HG02840 (cell line): Measurements from ENCODE around the gene WFIKKN1.
A peak's percentile ranks its signal among the peaks of the same experiment; 100 is the strongest.

ENCODE experiments used
- ATAC-seq: cut with Tn5 transposase; IDR thresholded peaks from one replicate; pipeline ENCODE4 v1.9.1; 2021; ENCODE audit warnings: mild to moderate bottlenecking, moderate library complexity, moderate number of reproducible peaks; ENCODE audit not compliant: unreplicated experiment, low FRiP score

WFIKKN1 gene

DNA sequence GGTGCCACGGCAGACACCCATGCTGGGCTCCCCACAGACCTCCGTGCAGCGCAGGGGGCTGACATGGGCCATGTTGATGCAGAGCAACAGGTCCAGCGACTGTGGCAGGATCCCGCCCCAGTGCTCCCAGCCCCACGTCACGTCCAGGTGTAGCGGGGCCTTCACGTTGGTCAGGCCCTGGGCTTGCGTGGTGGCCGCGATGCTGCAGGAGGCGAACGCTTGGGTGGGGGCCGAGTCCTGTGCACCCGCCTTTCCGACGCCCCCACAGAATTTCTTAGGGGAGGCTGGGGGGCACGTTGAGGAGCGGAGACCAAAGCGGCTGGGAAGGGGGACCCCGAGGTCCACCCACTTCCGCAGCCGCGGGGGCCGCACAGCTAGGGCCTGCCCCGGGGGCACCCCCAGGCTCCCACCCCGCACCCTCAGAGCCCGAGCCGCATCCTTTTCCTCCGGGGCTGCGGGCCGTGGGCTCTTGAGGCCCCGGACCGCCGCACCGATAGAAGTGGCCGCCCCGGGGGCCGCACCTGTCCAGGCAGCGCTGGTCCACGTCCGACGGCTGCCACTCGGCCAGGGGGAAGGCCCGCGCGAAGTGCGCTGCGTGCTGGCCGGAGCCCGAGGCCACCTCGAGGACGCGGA is 4.9 kb downstream of the WFIKKN1 start:
- peak; percentile 6 for ATAC-seq

DNA sequence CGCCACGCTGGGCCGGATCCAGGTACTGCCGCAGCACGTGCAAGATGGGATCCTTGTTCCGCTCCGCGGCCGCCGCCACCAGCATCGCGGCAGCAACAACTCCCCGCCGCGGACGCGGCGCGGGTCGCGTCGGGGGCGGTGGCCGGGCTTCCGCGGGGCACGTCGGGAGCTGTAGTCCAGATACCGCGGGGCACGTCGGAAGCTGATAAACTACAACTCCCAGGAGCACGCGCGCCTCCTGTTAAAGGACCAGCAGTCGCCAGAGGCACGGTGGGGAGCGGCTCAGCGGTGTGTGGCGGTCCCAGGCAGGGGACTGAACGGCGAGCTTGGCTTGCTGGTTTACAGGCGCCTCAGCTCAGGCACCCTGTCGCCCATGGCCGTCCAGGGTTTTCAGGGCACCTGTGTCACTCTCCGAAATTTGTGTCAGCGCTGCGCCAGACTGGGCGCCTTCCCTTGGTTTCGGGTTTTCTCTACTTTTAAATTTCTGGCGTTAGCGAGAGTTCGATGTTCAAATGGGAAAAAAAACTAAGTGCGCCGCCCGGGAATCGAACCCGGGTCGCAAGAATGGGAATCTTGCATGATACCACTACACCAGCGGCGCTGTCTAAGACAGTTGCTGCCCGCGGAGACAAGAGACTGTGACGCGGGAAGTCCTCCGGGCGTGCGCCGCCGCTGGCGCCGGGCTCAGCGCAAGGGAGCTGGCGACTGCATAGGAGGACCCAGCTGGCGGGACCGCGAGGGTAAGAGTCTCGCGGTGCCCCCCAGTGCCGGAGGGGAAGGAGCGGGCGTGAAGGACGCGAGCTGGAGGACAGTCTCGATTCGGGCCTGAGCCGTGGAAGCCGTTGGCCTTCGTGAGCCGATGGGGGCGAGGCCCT is 5.7 kb downstream of the WFIKKN1 start, which contains the start of gene METTL26:
Gene METTL26, minus strand, starts transcription at position 100 of the 875 bp plus-strand sequence. Its CDS starts 15 bp downstream, at position 85.
- peak; percentile 53 for ATAC-seq

- no peak for ATAC-seq
Observed at GRCh38 chr16:637081-638018, 6.6 kb downstream of the WFIKKN1 start.

GRCh38 chr16:638034-638543 is 7.3 kb downstream of the WFIKKN1 start:
- no peak for ATAC-seq

GRCh38 chr16:638836-639235 is 8.1 kb downstream of the WFIKKN1 start:
- no peak for ATAC-seq

DNA sequence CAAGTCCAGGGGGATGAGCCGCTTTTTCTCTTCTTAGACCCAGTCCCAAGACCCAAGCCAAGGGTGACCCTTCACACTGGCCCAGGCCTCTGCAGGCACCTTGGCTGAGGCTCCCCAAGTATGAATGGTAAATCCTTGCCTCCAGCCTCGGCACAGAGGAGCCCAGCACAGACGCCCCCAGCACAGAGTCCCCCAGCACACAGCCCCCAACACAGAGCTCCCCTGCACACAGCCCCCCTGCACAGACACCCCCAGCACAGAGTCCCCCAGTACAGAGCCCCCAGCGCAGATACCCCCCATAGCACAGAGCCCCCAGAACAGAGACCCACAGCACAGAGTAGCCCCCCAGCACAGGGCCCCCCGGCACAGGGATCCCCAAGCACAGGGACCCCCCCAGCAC is 9.8 kb downstream of the WFIKKN1 start:
- ATAC-seq = no peak

GRCh38 chr16:641326-642188 is 10.8 kb downstream of the WFIKKN1 start, which contains the start of gene MCRIP2:
MCRIP2 (plus strand) TSS chr16:641828; CDS start chr16:641992, 164 bp downstream.
- peak; percentile 46 for ATAC-seq

DNA sequence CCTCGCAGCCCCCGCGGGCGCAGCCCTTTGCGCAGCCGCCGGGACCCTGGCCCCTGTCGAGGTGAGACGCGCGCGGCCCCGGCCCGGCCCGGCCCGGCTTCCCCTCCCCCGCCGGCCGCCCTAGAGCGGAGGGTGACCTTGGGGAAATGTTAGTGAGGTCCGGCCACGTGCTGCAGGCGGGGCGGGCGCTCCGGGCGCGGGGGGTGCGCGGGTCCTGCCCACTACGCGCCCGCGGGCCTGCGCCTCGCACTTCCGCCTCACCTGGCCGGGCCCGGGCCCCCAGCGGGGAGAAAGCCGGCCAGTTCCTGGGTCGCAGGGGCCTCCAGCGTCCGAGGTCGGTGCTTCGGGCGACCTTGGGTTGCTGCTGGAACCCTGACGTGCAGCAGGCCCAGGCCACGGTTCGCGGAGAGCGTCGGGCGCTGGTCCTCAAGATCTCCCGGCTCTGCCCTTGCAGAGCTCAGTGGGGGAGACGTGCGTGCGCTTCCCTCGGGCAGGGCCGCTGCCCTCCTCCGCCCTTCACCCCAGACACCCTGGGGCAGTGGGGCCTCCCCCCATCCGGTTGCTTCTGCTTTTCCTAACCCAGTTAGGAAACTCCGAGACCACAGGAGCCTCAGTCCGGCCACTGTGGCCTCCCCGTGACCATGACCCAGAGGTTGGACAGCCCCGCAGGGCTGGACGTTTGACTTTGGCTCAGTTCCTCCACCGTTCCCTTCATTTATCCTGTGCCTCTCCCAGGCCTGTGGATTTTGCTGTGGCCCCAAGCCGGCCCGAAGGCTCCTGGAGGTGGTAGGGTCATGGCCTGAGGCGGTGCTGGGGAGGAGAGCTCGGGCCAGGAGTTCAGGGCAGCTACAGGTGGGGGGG is 11.6 kb downstream of the WFIKKN1 start:
- peak; percentile 43 for ATAC-seq

- no peak for ATAC-seq
Observed at GRCh38 chr16:643050-643368, 12.2 kb downstream of the WFIKKN1 start.

GRCh38 chr16:644556-644955 is 13.8 kb downstream of the WFIKKN1 start:
- ATAC-seq = no peak

DNA sequence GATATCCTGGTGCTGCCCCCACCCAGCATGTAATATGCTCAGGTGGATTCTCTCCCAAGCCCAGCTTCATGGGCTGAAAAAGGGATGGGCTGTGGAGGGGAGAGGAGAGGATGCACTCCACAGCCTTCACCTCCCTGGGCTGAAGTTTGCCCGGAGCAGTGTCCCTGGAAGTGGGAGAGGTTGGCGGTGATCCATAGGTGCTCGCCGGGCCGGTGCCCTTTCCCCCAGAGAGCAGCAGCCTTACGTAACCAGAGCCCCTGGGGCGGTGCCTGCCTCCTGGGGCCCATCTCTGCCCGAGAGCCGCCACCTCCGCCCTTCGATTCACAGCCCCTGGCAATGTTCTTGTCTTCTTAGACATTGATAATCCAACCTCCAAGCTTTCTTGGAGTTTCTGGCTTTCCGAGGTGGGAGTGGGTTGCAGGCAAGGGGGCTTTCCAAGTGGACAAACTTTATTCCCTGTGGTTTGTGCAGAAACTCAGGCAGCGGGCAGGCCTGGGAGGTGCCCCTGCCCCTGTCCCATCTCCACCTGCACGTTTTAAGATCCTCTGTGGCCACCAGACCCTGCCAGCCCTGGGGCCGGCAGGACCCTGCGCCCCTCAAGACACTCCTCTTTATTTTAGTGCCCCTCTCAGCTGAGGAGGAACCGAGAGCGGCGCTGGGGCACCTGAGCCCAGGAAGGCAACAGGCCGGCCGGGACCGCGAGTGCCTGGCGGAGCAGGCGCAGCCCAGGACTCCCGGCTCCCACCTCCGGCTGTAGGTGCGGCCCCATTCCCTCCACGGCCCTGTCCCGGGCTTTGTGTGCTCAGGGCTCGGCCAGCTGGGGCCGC is 15.3 kb downstream of the WFIKKN1 start:
- ATAC-seq = no peak

DNA sequence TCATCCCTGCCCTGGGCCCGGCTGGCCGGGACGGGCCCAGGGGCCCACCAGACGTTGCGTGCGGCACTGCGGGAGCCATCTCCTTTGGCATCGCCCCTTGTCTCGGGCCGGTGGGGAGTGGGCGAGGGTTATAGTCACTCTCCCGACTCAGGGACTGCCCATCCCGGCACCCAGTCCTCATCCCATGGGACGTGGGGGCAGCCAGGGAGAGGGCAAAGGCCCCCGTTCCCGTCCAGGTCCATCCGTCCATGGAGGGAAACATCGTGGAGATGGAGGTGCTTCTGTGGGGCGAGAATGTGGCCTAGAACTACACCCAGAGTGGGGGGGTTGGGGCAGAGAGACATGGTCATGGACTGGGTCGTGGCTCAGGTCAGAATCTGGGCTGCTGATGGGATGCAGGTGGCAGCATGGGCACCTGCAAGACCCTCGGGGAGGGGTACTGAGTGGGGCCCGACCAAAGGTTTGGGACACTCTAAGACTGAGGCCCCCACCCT is 15.9 kb downstream of the WFIKKN1 start:
- ATAC-seq = no peak

DNA sequence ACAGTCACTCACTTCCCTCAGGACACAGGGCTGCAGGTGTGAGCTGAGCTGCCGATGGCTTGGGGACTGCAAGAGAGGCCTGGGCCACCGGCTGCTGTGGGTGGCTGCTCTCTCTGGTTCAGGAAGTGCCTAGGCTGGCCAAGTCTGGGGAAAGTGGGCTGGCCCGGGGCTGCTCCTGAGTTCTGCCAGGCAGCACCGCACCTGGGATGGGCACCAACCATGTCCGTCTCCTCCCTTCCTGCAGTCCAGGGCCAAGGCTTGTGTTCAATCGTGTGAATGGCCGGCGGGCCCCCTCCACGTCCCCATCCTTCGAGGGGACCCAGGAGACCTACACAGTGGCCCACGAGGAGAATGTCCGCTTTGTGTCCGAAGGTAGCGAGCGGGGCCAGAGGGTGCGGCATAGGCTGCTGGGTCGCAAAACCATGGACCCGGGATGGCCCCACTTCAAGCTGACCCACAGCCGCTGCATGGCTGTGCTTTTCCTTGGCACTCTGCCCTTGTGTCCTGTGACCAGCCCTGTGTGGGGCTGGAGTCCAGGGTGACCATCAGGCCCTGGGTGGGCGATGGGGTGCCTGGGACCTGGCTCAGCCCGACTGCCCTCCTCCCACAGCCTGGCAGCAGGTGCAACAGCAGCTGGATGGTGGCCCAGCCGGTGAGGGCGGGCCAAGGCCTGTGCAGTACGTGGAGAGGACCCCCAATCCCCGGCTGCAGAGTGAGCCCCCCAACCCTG is 16.6 kb downstream of the WFIKKN1 start:
- no peak for ATAC-seq

DNA sequence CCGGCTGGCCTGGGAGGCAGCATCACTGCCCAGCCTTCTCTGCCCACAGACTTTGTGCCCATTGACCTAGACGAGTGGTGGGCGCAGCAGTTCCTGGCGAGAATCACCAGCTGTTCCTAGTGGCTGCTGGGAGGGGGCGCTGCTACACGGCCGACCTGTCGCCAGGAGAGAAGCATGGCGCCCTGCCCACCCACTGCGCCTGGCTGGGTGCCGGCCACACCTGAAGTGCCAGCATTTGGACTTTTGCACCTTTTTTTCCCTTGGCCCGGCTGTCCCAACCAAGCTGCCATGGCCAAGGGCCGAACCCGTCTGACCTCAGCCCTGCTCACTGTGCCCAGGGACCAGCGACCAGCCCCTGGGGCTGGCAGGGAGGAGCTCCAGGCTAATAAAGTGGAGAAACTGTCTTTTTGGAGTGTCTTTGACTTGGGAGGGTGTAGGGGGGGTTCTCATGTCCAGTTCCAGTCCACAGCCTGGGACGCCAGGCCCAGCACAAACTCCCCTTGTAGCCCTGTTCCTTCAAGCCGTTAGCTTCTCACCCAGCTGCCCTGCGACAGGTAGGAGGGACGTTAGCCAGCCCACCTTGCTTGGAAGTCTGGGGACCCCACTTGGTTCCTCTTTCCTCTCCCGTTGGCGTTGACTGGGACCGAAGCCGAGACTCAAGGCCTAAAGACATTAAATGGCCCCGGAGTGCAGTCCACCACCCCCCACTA is 17.4 kb downstream of the WFIKKN1 start:
- no peak for ATAC-seq

DNA sequence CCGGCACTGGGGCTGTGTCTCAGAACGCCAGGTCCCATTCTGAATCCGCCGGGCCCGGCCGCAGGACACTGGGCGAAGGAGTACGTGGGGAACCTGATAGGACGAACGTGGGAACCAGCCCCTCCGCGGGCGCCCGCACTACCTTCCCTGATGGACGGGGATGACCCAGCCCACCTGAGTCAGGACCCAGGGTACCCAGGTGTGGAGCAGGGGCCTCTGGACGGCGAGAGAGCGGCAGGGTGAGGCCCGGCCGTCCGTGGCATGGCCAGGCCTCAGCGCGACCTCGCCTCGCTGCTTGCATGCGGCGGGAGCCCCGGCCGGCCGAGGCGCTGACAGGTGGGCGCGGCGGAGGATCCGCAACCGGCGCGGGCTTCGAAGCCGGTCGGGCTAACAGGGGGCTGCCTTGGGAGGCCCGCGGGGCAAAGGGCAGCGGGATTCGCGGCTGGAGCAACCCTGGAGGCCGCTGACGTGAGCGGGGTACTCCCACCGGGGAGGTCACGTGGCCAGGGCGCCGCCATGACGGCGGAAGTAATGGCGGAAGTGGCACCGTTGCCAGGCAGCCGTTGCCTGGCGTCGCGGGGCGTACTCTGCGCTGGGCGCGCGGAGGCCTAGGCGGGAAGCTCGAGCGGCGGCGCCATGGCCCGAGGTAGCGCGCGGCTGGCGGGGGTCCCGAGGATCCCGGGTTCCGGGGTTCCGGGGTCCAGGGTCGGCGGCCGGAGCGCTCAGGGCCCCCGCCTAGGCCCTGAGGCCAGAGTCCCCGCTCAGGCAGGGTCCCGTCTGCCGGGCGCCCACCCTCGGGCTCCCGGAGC is 18.2 kb downstream of the WFIKKN1 start, which contains the start of gene WDR90:
Gene WDR90, plus strand, starts transcription at position 585 of the 809 bp plus-strand sequence. Its CDS starts 52 bp downstream, at position 637.
- peak; percentile 72 for ATAC-seq
